HCT116 (cell line): ENCODE measurements around the gene ABHD2.

Source experiments
- CTCF ChIP-seq, 3 experiments: fragments of 200-600 bp in 1 of 3; sonication (generic) in 1 of 3; IDR thresholded peaks in 2 of 3; conservative IDR thresholded peaks in 1 of 3; 2 replicates each; pipeline ENCODE4 v1.5.1; 2012 to 2017; ENCODE audit warnings: low read depth in 2 of 3, low read length in 2 of 3, antibody characterized with exemption in 1 of 3, borderline replicate concordance in 1 of 3, control low read depth in 1 of 3, mild to moderate bottlenecking in 1 of 3, mixed read lengths in 1 of 3, mixed run types in 1 of 3, moderate library complexity in 1 of 3; ENCODE audit not compliant: insufficient read depth in 1 of 3
- POLR2A ChIP-seq: IDR thresholded peaks from 2 replicates; pipeline ENCODE4 v1.7.0; 2011; ENCODE audit warnings: borderline replicate concordance; ENCODE audit not compliant: insufficient read depth, insufficient read length; ENCODE audit errors: extremely low read depth

- TF ChIP-seq POLR2A (no peak), CTCF (IDR thresholded peaks at IDR 0.05 in 2 of 3, conservative IDR thresholded peaks at IDR 0.05 in 1 of 3; ENCODE audit: borderline replicate concordance in 1 of 3, insufficient read depth in 1 of 3, low read depth in 2 of 3, low read length in 2 of 3) (no peak)
Measured at GRCh38 chr15:89072277-89072869, 15.9 kb upstream of the ABHD2 start.
